SIG-M5 (cell line): ENCODE results near the gene EFCAB13.
A peak's percentile ranks its signal among the peaks of the same experiment; 100 is the strongest.

Experiments used
- DNase-seq: peaks from one replicate; lab custom pipeline; 2025; lab: John Stamatoyannopoulos, UW

The EFCAB13 gene

DNA sequence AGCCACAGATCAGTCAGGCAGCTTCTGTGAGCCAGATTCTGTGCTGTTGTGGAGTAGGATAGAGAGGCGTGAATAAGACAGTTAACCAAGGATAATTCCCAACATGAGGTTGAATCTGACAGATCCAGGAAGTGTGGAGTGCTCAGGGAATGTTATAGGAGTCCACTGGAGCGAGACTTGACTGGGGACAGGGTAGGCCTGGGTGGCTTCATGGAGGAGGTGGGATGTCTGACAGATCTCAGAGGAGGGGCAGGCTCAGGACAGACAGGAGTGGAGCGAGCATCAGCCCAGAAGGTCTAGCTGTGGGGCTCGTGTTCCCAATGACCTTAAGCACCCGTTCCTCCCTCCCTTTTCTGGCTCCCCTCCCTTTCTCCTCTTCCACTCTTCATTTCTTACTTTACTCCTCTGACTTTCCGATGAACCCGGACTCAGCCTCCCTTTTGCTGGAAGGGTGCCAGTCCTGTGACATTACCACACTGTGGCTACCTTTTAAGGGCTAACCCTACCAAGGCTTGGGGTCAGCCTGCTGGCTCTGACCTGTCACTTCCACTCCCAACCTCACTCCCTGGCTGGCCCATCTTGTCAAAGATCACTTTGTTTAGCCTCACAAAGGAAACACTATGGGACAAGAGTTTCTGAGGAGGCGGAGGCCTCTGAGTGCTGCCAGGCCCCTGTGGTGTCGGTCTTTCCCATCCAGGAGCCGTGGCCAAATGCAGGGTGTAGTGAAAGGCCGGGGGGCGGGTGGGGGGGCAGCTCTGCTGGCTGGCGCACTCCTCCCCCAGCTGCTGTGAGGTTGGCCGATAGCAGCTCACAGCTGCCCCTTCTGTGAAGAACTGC lies 28.5 kb upstream of the EFCAB13 start:
- no peak for DNase-seq

DNA sequence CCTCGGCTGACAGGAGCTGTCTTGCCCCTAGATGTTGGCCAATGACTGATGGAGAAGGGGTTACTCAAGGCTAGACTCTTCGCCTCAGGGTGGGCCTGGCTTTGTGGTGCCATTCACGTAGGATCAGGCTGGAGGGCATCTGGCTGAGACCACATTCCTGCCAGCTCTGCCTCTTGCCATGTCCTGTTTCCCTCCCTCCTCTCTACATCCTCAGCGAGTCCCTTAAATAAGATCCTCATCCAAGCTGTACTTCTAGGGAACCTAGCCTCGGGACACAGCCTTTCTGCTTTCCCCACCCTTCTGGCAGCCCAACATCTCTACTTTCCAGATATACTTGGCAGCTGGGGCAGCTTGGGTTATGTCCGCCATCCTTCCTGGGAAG lies 27.9 kb upstream of the EFCAB13 start:
- DNase-seq: no peak

DNA sequence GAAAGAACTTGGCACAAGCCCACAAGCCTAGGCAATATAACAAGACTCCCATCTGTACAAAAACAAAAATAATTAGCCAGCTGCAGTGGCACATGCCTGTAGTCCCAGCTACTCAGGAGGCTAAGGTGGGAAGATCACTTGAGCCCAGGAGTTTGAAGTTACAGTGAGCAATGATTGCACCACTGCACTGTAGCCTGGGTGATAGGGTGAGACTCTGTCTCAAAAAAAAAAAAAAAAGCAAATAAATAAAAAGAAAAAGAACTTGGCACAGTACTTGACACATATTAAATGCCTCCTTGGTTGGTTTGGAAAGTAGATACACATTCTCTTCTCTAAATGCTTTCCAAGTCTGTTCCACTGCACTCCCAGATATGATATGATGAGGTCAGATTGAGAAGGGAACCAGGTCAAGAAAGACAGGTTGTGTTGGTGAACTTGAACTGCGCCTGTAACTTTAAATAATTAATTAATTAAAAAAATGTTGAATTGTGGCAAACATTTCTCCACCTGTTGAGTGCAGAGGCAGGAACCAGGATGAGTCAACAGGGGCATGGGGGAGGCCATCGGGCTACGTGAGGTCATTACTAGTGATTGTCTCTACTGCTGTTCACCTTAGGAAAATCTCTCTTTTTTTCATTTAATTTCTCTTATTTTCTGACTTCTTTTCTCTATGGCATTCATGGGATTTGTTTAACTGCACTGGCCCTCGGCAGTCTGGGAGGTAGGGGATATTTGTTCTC lies 25.9 kb upstream of the EFCAB13 start:
- DNase-seq: no peak

DNA sequence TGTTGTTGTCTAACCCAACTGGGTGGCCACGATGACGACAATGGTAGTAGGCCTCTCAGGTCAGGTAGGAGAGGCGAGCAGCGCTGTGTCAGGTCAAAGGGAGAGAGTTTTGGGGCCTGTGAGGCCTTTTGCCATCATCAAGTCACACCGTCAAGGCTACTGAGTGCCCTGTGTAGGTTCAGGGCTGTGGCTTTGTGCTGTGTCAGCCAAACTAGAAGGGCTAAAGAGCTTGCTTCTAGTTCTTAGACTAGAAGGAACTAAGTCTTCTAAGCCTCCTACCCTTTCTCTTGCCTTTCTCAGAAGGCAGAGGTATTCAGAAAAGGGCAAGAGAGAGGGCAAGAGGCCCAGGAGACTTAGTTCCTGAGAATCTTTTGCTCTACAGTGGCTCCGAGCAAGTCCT lies 25.0 kb upstream of the EFCAB13 start:
- no peak for DNase-seq

DNA sequence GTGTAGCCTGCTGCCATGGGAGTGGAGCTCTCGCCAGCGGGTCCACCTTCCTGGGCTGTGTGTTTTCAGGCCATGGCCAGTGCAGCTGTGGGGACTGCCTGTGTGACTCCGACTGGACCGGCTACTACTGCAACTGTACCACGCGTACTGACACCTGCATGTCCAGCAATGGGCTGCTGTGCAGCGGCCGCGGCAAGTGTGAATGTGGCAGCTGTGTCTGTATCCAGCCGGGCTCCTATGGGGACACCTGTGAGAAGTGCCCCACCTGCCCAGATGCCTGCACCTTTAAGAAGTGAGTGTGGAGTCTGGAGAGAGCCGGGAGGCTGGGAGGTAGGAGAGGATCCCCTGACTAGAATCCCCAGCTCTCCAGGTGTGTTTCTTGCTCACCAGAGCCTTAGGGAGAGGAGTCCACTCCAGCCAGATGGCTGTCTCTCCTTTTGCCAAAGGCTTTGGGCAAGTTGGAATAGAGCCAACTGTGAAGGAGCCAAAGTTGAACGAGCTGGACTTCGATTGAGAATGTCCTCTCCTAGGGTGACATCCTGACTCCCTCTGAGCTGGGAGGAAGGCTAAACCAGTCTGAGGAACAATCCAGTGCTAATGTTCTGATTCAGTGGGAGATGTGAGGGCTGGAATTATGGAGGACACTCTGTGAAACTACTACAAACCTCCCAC lies 24.4 kb upstream of the EFCAB13 start:
- DNase-seq: no peak

DNA sequence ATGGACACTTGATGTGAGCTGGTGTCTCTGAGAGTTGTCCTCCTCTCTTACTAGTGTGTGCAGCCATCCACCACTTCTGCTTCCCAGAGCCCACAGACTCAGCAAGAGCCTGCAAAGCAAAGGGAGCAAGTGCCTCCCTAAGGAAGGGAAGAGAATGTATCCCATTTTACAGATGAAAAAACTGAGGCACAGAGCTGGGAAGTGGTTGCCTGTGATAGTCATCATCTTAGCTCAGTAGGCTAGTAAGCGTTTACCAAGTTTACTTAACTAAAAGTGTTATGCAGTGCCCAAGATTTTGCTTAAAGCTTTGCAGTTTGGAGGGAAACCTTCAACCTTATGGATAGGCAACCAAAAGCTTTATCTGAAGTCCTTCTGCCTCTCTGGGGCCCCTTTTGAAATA lies 23.0 kb upstream of the EFCAB13 start:
- no peak for DNase-seq

DNA sequence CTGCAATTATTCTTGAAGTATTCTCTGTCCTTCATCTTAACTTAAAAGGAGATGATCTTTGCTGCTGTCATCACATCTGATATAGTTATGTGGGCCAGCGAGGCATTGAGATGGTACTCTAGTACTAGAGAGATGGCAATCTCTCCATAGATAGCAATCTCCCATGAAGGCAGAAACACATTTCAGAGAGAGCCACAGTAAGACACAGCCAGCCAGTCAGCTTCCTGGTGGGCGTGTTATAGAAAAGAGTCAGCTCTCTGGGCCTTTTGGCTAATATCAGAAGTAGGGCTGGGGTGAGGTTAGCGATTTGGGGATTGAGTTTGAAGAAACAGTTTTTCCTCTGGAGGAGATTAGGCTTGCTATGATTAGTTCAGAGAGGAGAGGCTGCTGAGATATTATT lies 22.6 kb upstream of the EFCAB13 start:
- no peak for DNase-seq

DNA sequence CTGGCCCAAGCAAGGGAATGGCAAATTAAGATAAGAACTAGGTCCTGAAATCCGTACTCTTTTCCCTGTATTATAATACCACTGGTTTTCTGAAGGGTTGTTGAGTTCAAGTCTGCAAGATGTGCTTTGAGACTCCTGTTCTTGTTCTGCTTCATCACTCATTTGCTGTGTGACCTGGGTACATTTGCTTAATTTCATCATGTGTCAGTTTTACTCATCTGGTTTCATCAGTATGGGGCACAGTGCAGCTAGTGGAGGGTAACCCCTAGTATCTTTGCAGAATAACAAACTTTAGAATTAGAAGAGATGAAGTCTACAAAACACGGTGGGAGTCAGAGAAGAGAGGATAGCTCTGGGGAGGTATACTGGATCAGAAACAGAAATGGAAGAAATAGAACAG lies 21.9 kb upstream of the EFCAB13 start:
- DNase-seq: no peak

DNA sequence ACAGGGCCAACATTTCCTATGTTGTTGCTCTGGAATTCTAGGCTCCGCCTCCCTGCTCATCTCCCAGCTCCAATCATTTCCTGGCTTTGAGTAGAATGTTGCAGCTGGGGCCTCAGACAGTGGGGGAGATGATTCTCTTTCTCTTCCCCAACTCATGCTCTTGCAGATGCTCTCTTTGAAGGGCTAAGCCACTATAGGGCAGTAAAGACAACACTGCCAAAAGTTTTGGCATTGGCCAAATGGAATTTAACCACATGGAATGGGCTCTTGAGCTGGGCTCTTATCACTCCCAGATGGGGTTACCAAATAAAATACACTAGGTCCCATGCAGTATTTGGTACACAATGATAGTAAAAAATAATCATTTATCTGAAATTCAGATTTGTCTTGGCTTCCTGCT lies 19.6 kb upstream of the EFCAB13 start:
- DNase-seq: no peak

DNA sequence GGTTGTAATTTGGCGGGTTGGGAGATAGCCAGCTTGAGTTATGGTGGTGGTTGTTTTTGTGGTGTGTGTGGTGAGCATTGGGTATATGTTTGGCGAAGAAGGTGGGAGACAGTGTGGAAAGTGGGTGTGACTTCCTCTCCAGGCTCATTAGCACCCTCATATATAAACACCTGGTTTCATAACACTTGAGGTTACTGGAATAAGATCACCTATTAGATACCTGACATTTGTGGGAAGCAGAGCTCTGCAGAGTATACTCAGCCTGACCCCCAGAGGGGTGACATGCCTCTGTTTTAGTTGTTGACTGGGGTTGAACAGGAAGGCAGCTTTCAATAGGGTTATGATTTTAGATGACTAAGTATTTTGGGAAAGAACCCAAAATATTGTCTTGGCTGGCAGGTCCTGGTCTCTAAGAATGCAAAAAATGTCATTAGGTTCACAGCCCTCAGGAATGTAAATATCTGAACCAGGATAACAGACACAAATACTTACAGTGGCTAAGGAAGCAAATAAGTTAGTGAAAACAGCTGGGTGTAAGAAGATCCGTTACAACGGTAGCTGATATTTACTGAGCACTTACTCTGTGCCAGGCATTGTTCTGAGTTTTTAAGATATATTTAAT lies 18.3 kb upstream of the EFCAB13 start:
- no peak for DNase-seq

DNA sequence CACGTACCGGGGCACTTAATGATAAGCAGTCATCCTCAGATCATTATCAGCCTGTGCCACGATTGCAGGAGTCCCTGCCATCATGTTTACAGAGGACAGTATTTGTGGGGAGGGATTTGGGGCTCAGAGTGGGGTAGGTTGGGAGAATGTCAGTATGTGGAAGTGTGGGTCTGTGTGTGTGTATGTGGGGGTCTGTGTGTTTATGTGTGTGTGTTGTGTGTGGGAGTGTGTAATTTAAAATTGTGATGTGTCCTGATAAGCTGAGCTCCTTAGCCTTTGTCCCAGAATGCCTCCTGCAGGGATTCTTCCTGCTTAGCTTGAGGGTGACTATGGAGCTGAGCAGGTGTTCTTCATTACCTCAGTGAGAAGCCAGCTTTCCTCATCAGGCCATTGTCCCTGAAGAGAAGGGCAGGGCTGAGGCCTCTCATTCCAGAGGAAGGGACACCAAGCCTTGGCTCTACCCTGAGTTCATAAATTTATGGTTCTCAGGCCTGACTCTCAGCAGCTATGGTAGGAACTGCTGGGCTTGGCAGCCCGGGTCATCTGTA lies 13.5 kb upstream of the EFCAB13 start:
- DNase-seq: no peak

DNA sequence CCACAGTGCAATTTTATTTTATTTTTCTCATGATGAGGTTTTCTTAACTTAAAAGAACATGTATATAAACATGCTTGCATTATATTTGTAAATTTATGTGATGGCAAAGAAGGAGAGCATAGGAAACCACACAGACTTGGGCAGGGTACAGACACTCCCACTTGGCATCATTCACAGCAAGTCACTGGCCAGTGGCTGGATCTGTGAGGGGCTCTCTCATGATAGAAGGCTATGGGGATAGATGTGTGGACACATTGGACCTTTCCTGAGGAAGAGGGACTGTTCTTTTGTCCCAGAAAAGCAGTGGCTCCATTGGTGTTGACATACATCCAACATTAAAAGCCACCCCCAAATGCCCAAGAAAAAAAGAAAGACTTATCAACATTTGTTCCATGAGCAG lies 12.3 kb upstream of the EFCAB13 start:
- no peak for DNase-seq

DNA sequence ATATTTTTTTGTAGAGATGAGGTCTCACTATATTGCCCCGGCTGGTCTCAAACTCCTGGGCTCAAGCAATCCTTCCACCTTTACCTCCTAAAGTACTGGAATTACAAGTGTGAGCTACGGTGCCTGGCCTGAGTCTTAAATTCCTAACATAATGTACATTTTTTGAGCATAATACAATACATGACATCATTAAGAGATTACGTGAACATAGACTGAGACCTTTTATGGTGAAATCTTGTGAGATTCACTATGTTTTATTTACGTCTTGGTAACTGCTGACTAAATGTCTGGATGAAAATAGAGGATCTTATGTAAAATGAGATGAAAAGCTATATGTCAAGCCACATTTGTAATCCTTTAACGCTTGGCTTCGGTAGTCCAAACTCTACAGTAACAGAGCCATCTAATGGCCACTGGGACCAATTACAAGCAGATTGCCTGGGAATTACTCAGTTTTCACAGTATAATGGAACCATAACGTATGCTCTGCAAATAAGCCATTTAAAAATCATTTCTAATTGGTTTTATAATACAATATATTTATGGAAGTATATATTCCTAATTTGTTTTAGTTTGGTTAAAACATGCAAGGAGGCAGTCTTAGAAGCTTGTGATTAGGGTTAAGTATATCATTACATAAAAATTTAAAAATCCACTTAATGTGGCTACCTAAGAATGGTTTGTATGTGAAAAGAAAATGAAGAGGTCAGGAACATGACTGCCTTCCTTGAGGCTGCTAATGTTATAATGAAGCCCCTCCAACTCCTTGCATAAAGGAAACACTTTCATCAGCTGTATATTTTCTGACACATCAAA lies 8.1 kb upstream of the EFCAB13 start:
- DNase-seq: no peak

DNA sequence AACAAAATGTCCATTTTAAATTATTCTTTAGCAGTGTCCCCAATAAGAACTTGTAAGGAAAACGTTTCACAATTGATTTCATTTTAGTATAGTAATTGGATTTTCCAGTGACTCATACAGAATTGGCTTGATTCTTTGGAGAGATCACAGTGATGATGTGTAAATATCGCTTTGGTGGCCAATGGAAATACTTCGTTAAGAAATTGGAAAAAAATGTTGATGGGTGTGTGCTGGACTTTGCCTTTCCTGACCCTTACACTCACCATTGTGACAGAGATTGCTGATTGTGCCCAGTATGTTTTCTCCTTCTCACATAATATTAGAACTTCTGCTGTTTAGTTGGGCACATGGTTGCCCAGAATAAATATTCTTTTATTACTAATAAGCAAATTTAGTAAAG lies 7.4 kb upstream of the EFCAB13 start:
- DNase-seq: no peak

DNA sequence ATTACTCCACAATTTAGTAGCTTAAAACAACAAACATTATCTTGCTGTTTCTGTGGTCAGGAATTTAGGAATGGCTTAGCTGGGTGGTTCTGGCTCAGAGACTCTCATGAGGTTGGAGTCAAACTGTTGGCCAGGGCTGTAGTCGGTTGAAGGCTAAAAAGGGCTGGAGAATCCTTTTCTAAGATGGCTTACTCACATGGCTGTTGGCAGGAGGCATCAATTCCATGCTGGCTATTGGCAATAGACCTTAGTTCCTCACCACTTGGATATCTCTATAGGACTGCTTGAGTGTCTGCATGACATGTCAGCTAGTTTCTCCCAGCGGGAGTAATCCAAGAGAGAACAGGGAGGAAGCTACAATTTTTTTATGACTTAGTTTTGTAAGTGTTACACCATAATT lies 6.6 kb upstream of the EFCAB13 start:
- DNase-seq: no peak

DNA sequence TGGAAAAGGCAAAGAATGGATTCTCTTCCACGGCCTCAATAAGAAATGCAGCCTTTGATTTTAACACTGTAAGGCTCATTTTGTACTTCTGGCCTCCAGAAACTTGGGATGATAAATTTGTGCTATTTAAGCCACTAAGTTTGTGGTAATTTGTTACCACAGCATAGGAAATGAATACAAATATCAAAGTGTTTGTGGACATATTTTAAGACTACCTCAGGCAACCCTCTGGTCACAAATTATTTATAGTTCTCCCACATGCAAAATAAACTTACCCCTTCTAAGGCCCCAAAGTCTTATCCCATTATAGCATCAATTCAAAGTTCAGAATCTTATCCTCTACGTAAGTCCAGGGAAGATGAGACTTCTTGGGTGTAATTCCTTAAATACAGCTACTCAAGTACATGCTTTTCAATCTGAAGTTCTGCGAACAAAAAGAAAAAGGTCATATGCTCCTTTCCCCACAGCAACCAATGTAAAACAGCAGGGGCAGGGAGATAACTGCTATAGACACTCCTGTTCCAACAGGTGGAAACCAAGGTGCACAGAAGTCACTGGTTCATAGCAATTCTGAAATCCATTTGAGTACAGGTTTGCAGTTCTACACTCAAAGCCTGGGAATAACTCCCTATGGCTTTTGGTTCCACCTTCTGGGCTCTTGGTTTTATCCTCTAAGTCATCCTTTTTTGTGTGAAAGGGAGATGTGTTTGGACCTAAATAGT lies 5.4 kb upstream of the EFCAB13 start:
- no peak for DNase-seq

DNA sequence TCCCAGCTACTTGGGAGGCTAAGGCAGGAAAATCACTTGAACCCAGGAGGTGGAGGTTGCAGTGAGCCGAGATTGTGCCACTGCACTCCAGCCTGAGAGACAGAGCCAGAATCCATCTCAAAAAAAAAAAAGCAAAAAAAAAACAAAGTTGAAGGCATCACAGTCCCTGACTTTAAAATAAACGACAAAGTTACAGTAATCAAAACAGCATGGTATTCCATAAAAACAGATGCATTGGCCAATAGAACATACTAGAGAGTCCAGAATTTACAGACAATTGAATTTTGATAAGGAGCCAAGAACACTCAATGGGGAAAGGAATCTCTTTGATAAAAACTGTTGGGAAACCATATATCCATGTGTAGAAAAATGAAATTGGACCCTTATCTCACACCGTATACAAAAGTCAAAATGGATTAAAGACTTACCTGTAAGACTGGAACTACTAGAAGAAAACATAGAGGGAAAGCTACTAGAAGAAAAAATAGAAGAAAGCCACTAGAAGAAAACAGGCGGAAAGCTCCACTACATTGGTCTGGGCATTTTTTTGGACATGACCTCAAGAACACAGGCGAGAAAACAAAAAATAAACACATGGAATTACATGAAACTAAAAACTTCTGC lies 2.8 kb upstream of the EFCAB13 start:
- DNase-seq: no peak

DNA sequence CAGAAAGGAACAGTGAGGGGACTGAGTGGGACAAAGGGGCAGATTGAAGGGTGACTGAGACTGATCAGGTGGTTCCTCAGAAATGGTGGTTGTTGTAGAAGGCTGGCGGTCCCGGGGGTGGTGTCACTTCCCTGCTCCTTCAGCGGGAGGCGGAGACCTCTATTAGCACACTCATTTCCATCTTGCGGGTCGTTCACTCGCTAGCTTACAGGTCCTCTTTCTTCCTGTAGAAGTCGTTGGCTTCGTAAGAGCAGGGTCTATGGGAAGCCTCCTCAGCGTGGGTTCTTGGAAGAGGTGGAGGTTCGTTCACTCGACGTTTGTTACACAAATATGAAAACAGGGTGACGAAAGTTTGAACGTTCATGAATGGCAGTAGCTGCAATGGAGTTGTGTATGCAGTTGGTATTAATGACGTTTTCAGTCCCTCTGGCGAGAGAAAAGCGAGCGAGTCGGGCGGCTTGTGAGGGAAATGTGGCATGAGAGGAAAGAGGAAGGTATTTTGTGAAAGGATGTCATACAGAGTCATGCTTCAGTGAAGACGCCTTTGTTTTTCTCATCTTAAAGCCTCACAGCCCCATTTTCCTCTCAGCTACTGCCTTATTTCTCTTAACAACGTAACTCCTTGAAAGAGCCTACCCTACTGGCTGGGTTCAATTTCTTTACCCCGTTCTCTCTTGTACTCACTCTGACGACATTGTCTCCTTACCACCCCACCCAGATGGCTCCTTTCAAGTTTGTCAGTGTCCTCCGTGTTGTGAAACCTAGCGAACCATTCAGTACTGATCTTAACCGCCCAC lies 667 bp downstream of the EFCAB13 start:
- DNase-seq: peak; percentile 69

DNA sequence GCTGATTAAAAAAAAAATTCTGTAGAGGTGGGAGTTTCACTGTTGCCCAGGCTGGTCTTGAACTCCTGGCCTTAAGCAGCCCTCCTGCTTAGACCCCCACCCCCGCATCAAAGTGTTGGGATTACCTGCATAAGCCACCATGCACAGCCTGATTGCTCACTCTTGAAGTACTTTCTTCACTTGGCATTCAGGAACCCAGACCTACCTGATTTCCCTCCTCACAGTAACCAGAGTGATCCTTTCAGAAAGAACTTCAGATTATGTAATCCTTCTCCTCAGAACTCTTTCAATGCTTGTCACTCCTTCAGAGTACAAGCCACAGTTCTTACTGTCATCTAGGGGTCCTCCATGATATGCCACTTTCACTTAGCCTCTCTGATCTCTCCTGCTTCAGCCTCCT lies 1.4 kb downstream of the EFCAB13 start:
- no peak for DNase-seq

DNA sequence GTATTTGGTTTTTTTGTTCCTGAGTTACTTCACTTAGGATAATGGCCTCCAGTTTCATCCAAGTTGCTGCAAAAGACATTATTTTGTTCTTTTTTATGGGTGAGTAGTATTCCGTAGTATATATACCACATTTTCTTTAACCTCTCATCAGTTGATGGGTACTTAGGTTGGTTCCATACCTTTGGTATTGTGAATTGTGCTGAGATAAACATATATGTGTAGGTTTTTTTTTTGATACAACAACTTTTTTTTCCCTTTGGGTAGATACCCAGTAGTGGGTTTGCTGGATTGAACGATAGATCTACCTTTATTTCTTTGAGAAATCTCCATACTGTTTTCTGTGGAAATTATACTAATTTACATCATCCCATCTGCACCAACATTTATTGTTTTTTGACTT lies 6.8 kb downstream of the EFCAB13 start:
- no peak for DNase-seq
